ENCODE measurements around the gene ATF2.

Gene ATF2

GRCh38 chr2:175080479-175080878 lies 87.5 kb downstream of the ATF2 start:
- TF ChIP-seq, protein P1, sequence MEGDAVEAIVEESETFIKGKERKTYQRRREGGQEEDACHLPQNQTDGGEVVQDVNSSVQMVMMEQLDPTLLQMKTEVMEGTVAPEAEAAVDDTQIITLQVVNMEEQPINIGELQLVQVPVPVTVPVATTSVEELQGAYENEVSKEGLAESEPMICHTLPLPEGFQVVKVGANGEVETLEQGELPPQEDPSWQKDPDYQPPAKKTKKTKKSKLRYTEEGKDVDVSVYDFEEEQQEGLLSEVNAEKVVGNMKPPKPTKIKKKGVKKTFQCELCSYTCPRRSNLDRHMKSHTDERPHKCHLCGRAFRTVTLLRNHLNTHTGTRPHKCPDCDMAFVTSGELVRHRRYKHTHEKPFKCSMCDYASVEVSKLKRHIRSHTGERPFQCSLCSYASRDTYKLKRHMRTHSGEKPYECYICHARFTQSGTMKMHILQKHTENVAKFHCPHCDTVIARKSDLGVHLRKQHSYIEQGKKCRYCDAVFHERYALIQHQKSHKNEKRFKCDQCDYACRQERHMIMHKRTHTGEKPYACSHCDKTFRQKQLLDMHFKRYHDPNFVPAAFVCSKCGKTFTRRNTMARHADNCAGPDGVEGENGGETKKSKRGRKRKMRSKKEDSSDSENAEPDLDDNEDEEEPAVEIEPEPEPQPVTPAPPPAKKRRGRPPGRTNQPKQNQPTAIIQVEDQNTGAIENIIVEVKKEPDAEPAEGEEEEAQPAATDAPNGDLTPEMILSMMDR (IDR thresholded peaks at IDR 0.05; ENCODE audit: borderline replicate concordance, control extremely low read depth, extremely low read depth, insufficient read depth, missing control alignments), result no peak
- no peak for DNase-seq (ENCODE audit: low spot score)
- in situ Hi-C loops (cut with MboI; ENCODE audit: low sequenced_read_pairs, unreplicated experiment), result no loop called here

DNA sequence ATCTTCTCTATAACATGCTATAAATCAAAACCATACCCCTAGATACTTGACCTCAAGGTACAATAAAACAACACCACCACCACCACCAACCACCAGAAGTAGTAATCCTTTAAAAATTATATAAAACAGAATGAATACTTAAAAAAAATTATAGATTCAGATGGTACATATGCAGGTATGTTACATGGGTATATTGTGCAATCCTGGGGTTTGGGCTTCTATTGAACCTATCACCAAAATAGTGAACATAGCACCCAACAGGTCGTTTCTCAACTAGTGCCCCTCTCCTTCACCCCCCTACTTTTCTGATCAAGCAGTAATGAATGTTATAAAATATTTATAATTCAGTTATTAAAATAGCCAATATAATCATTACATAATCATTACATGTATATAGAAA lies 91.7 kb downstream of the ATF2 start:
- TF ChIP-seq, protein P1 (IDR thresholded peaks at IDR 0.05; ENCODE audit: borderline replicate concordance, control extremely low read depth, extremely low read depth, insufficient read depth, missing control alignments), result no peak
- in situ Hi-C loops (cut with MboI; ENCODE audit: low sequenced_read_pairs, unreplicated experiment), result no loop called here
- no peak for DNase-seq (ENCODE audit: low spot score)

- TF ChIP-seq, protein P1 (IDR thresholded peaks at IDR 0.05; ENCODE audit: borderline replicate concordance, control extremely low read depth, extremely low read depth, insufficient read depth, missing control alignments), result no peak
- in situ Hi-C loops (cut with MboI; ENCODE audit: low sequenced_read_pairs, unreplicated experiment), result no loop called here
- DNase-seq (ENCODE audit: low spot score), result no peak
Observed at GRCh38 chr2:175074478-175074877, 93.5 kb downstream of the ATF2 start.

- in situ Hi-C loops (cut with MboI; ENCODE audit: low sequenced_read_pairs, unreplicated experiment), result no loop called here
- DNase-seq (ENCODE audit: low spot score), result no peak
- TF ChIP-seq, protein P1 (IDR thresholded peaks at IDR 0.05; ENCODE audit: borderline replicate concordance, control extremely low read depth, extremely low read depth, insufficient read depth, missing control alignments), result no peak
Observed at GRCh38 chr2:175068534-175068933, 99.5 kb downstream of the ATF2 start.

GRCh38 chr2:175066411-175066810 lies 101.6 kb downstream of the ATF2 start:
- in situ Hi-C loops (cut with MboI; ENCODE audit: low sequenced_read_pairs, unreplicated experiment), result no loop called here
- no peak for DNase-seq (ENCODE audit: low spot score)
- TF ChIP-seq, protein P1 (IDR thresholded peaks at IDR 0.05; ENCODE audit: borderline replicate concordance, control extremely low read depth, extremely low read depth, insufficient read depth, missing control alignments), result no peak

- TF ChIP-seq, protein P1 (IDR thresholded peaks at IDR 0.05; ENCODE audit: borderline replicate concordance, control extremely low read depth, extremely low read depth, insufficient read depth, missing control alignments), result no peak
- no peak for DNase-seq (ENCODE audit: low spot score)
- in situ Hi-C loops (cut with MboI; ENCODE audit: low sequenced_read_pairs, unreplicated experiment), result no loop called here
Observed at GRCh38 chr2:175064797-175065196, 103.2 kb downstream of the ATF2 start.

DNA sequence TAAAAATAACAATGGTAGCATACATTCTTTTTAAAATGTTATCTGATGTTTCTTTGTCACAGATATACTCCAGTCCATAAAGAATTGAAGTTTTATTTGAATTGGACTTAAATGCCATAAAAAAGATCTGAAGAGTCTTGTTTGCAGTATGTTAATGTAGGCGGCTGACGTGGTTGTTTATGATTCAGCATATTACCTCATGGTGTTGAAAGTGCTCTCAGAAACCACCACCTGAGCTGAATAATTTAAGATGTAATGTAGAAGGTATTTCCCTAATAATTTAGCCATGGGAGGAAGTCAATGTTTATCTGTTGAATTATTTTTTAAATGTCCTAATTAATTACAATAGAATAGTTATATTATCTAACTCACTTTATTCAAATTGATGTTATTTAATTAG lies 104.3 kb downstream of the ATF2 start:
- in situ Hi-C loops (cut with MboI; ENCODE audit: low sequenced_read_pairs, unreplicated experiment), result no loop called here
- TF ChIP-seq, protein P1 (IDR thresholded peaks at IDR 0.05; ENCODE audit: borderline replicate concordance, control extremely low read depth, extremely low read depth, insufficient read depth, missing control alignments), result no peak
- no peak for DNase-seq (ENCODE audit: low spot score)
